Stimulated activated CD8-positive, alpha-beta memory T cell treated with anti-CD3 and anti-CD28 coated beads, Interleukin-15, amount 100 ng/mL, for 48 hours (primary cell): Measurements from ENCODE around the gene AGBL4.
"Not testable (repeated sequence)": the region's sequence is repeated elsewhere in the genome, so short reads cannot be mapped to it uniquely, and the experiment has no call there.

Experiments
- DNase-seq, 2 donors: peaks; one replicate each; pipeline ENCODE4 v3.0.0-alpha.2; 2020; ENCODE audit warnings: low read depth in 2 of 2

The AGBL4 gene

DNA sequence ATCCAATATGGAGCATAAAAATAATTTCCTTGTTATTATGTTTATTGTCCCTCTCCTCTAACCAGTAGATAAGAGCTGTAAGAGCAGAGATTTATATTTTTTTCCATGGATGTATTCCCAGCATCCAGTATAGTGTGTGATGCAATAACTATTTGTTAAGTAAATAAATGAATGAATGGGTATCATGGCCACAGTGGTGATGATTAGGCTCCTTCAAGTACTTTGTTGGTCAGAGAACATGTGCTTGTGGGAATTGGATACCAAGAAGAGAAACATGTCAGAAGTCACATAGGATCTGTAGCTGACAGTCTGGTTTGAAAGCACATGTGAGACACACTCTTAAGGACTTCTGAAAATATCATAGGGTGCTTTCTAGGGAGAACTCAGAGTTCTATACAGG is 588.5 kb downstream of the AGBL4 start:
- DNase-seq, result no peak

- no peak for DNase-seq
These were observed 599.0 kb downstream of the AGBL4 start for GRCh38 chr1:49424782-49425181.

DNA sequence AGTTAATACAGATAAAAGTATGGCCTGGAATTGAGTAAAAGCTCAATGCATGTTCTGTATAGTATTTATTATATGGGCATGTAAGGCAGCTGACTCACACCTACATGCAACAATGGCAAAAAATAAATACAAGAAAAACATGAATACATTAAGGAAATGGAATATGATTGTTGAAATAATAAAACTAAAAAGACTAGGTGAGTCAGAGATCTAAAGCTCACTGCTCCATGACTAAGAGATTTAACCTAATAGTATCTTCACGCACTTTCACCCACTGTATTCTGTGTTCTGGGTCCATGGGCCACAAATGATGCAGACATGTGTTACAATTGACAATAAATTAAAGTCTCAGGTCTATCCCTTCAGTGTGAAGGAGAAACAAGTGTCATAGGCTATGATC is 607.0 kb downstream of the AGBL4 start:
- no peak for DNase-seq

DNA sequence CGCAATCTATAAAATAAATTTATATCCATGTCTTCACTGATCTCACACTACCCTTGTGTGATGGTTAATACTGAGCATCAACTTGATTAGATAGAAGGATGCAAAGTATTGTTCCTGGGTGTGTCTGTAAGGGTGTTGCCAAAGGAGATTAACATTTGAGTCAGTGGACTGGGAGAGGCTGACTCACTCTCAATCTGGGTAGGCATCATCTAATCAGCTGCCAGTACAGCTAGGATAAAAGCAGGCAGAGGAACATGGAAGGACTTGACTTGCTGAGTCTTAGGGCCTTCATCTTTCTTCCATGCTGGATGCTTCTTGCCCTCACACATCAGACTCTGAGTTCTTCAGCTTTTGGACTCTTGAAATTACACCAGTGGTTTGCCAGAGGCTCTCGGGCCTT is 615.4 kb downstream of the AGBL4 start:
- no peak for DNase-seq

DNA sequence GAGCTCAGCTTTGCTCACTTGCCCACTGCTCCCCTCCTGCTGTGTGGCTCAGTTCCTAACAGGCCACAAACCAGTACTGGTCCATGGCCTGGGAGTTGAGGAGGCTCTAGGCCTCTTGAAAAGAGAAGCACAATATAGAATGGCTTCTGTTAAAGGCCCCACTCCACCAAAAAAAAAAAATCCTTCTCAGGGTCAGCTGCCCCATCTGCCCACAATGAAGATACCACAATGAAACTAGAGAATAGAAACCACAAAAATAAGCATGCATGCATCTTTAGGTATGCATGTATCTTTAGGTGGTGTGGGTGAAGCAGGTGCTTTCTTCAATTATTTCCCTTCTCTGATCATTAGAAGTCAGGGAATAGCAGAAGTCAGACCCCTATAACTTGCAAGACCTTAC is 626.7 kb downstream of the AGBL4 start:
- no peak for DNase-seq

DNA sequence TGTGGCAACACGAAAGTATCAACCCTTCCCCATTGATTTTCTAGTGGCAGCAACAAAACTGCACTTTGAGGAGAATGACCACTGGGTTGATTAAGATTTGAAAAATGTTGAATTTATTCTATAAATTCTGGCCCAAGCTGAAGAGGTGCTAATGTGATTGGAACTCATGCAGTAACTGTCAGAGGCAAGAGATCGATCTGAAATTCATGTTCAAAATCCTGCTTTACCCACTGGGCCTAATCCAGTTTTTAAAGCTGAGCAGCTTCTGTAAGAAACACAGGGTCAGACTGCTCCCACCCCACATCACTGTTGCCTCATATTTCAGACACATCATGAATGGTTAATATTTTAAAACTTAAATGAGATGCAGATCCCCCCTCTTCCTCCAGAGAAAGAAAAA is 629.6 kb downstream of the AGBL4 start:
- no peak for DNase-seq

DNA sequence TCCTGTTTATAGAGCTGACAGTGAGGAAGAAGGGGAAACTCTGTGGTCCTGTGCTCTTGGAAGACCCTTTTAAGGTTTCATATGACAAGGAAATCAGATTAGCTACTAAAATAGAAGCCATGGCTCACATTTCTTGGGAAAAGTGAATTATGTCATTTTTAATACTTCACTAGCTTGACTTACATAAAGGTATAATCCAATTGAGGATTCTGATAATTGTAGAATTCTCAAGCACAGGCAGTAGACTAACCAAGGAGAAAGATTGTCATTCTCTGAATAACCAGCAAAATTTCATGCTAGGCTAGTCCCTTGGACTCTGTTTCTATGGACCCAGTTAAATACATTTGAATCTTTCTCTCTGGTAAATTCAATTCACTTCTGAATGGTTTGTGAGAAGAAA is 634.1 kb downstream of the AGBL4 start:
- DNase-seq, result no peak

DNA sequence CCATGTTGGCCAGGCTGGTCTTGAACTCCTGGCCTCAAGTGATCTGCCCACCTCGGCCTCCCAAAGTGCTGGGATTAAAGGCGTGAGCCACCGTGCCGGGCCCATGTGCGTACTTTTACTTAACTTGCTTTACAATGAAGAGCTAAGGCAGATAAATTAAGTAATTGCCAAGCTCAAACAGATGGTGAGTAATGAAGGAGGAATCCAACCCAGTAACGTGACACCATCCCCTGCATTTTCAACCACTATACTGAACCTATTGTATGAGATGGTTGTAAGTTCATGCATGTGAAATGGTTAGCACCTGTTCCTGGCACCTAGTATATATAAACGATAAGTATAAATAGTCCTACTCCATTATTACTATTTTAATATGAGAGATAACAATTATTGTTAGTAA is 659.1 kb downstream of the AGBL4 start:
- no peak for DNase-seq

- no peak for DNase-seq
These were observed 660.1 kb downstream of the AGBL4 start for GRCh38 chr1:49363628-49364027.

DNA sequence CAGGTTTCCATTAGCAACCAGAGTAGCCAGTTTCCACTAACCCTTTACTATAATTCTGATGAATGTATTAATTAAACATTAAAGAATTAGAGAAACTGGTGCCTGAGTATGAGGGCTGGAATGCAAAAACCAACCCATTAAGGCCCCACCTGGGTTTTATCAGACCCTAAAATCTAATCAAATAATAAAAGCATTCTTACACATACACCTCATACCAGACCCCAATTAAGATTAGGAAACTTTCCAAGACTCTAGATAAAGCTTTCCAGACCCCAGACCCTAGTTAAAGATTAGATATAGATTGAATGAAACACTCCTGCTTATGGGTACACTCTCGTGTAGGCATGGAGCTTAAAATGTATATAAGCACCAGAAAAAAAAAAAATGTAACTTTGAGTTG is 665.7 kb downstream of the AGBL4 start:
- no peak for DNase-seq

GRCh38 chr1:49356594-49356993 is 667.2 kb downstream of the AGBL4 start:
- no peak for DNase-seq

GRCh38 chr1:49351768-49352167 is 672.0 kb downstream of the AGBL4 start:
- no peak for DNase-seq

DNA sequence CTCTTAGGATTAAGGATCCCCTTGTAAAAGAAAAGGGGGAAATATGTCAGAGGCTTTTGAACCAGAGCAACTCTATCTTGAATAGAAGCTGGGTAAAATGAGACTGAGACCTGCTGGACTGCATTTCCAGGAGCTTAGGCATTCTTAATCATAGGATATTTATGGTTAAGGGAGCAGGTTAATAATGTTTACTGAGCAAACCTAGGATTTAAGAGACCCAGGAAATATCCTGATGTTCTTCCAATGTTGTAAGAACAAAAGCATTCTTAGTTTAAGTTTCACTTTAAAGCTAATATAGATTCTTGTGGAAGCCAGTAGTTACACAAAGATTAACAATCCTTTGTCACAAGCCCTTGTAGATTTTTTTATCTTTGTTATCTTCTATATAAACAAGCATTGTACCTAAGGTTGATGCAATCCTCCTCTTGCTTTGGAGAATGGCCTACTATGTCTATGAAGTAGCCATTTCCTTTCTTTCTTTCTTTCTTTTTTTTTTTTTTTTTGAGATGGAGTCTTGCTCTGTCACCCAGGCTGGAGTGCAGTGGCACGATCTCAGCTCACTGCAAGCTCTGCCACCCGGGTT is 676.9 kb downstream of the AGBL4 start:
- no peak for DNase-seq

DNA sequence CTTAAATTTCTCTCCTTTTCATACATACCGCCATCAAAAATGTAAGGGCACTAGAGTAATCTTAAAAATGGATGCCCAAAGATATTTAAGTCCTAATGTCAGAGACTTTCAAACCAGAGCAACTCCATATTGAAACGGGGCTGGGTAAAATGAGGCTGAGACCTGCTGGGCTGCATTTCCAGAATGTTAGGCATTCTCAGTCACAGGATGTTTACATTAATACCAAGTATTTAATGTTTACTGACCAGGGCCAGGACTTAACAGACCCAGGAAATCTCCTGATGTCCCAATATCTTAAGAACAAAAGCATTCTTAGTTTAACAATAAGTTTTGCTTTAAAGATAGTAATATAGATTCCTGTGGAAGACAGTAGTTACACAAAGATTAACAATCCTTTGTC is 683.2 kb downstream of the AGBL4 start:
- DNase-seq, result no peak

- no peak for DNase-seq
These were observed 684.7 kb downstream of the AGBL4 start for GRCh38 chr1:49339043-49339442.

DNA sequence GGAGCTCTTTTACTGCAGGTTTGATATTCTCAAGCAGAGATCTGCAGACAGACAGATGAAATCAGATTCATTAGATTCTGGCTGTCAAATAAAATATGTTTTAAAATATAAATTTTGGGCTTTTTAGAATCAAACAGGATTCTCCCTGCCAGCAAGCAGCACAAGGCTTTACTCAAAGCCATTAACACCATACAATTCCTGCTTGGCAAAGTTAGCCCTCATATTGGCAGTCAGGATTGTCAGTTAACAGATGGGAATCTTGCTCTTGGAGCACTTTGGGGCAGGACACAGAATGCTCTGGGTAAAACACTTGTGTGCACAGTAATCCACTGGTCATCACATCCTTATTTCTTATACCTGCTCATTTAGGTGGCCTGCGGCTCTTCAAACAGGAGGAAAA is 686.5 kb downstream of the AGBL4 start:
- DNase-seq, result no peak

- no peak for DNase-seq
These were observed 689.8 kb downstream of the AGBL4 start for GRCh38 chr1:49333906-49334305.

- DNase-seq, result no peak
These were observed 692.5 kb downstream of the AGBL4 start for GRCh38 chr1:49331066-49331852.

- DNase-seq, result no peak
These were observed 699.7 kb downstream of the AGBL4 start for GRCh38 chr1:49323925-49324540.

- DNase-seq, result not testable (repeated sequence)
These were observed 703.3 kb downstream of the AGBL4 start for GRCh38 chr1:49320493-49320892.

- no peak for DNase-seq
These were observed 704.3 kb downstream of the AGBL4 start for GRCh38 chr1:49319426-49319963.

DNA sequence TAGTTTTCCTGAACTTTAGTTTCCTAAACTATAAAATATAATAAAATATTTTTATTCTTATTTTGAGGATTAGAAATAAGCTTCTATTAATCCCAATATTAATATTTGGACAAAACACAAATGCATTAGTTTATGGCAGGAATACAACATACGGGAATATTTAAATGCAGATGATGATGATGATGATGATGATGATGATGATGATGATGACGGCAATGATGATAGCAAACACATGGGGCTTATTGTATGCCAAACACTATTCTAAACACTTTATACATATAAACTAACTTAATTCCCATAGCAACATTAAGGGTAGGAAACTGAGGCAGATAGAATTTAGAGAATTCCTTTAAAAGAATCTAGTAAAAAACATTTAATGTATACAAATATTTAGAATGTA is 705.5 kb downstream of the AGBL4 start:
- DNase-seq, result no peak

DNA sequence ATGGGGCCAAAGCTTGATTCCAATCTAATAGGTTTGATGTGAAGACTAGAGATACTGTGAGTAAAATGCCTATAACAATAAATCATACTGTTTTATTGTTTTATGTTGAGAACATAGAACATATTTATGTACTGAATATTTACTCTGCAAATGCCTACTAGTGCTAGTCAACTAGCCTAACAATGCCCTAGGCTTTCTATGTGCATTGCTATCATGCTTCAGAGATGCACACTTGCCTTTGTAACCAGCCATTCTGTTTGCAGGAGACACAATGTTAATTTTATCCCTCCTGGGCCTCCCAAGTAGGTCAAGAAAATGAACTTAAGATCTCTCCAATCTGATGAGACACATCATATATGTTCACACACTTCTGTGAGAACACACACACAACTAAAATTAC is 716.3 kb downstream of the AGBL4 start:
- DNase-seq, result no peak
